ENCODE results near the gene NLGN1. TPM values are rescaled to one million over a fixed set of nuclear protein-coding genes. Genes with fewer than 3 reads are reported as not detected.

The NLGN1 gene
- total and polyA plus RNA-seq, 9 of the 15 experiments (the other 6 are each of a cell fraction or from before 2014, with no cell fraction given), result under 0.01 to 0.01 TPM; not detected in 7

DNA sequence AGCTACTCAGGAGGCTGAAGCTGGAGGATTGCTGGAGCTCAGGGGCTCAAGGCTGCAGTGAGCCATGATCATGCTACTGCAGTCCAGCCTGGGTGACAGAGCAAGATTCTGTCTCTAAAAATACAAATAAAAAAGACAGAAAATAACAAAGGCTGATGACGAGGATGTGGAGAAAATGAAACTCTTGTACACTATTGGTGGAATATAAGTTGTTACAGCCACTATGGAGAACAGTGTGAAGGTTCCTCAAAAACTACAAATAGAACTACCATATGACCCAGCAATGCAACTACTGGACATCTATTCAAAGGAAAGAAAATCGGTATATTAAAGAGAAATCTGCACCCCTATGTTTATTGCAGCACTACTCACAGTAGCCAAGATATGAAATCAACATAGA lies 934.8 kb downstream of the NLGN1 start (continued):
- TF ChIP-seq ZNF436 (CRISPR knock-in tag; IDR thresholded peaks at IDR 0.05), result no peak
- TF ChIP-seq KAT8 (IDR thresholded peaks at IDR 0.05; ENCODE audit: low read depth), result no peak
- TF ChIP-seq MTA2 (IDR thresholded peaks at IDR 0.05; ENCODE audit: low read depth), result no peak
- TF ChIP-seq, protein P1, sequence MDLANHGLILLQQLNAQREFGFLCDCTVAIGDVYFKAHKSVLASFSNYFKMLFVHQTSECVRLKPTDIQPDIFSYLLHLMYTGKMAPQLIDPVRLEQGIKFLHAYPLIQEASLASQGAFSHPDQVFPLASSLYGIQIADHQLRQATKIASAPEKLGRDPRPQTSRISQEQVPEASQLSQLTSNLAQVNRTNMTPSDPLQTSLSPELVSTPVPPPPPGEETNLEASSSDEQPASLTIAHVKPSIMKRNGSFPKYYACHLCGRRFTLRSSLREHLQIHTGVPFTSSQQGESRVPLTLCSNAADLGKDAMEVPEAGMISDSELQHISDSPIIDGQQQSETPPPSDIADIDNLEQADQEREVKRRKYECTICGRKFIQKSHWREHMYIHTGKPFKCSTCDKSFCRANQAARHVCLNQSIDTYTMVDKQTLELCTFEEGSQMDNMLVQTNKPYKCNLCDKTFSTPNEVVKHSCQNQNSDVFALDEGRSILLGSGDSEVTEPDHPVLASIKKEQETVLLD (IDR thresholded peaks at IDR 0.05), result no peak
- no peak for TF ChIP-seq SP2 (IDR thresholded peaks at IDR 0.05; ENCODE audit: extremely low read depth, low read depth, low read length, poor library complexity, severe bottlenecking)
- no peak for TF ChIP-seq ZNF274 (IDR thresholded peaks at IDR 0.05; ENCODE audit: borderline replicate concordance, low read depth, low read length)
- no peak for TF ChIP-seq FOS (IDR thresholded peaks at IDR 0.05; ENCODE audit: extremely low read depth, insufficient read length)
- TF ChIP-seq, protein P2, sequence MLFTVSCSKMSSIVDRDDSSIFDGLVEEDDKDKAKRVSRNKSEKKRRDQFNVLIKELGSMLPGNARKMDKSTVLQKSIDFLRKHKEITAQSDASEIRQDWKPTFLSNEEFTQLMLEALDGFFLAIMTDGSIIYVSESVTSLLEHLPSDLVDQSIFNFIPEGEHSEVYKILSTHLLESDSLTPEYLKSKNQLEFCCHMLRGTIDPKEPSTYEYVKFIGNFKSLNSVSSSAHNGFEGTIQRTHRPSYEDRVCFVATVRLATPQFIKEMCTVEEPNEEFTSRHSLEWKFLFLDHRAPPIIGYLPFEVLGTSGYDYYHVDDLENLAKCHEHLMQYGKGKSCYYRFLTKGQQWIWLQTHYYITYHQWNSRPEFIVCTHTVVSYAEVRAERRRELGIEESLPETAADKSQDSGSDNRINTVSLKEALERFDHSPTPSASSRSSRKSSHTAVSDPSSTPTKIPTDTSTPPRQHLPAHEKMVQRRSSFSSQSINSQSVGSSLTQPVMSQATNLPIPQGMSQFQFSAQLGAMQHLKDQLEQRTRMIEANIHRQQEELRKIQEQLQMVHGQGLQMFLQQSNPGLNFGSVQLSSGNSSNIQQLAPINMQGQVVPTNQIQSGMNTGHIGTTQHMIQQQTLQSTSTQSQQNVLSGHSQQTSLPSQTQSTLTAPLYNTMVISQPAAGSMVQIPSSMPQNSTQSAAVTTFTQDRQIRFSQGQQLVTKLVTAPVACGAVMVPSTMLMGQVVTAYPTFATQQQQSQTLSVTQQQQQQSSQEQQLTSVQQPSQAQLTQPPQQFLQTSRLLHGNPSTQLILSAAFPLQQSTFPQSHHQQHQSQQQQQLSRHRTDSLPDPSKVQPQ (CRISPR knock-in tag; IDR thresholded peaks at IDR 0.05; ENCODE audit: borderline replicate concordance), result no peak
- TF ChIP-seq ZKSCAN1 (IDR thresholded peaks at IDR 0.05; ENCODE audit: low read depth, low read length), result no peak
- TF ChIP-seq, protein P3, sequence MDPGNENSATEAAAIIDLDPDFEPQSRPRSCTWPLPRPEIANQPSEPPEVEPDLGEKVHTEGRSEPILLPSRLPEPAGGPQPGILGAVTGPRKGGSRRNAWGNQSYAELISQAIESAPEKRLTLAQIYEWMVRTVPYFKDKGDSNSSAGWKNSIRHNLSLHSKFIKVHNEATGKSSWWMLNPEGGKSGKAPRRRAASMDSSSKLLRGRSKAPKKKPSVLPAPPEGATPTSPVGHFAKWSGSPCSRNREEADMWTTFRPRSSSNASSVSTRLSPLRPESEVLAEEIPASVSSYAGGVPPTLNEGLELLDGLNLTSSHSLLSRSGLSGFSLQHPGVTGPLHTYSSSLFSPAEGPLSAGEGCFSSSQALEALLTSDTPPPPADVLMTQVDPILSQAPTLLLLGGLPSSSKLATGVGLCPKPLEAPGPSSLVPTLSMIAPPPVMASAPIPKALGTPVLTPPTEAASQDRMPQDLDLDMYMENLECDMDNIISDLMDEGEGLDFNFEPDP (CRISPR knock-in tag; IDR thresholded peaks at IDR 0.05), result no peak
